ENCODE measurements around the gene NKX1-1.

Gene NKX1-1

DNA sequence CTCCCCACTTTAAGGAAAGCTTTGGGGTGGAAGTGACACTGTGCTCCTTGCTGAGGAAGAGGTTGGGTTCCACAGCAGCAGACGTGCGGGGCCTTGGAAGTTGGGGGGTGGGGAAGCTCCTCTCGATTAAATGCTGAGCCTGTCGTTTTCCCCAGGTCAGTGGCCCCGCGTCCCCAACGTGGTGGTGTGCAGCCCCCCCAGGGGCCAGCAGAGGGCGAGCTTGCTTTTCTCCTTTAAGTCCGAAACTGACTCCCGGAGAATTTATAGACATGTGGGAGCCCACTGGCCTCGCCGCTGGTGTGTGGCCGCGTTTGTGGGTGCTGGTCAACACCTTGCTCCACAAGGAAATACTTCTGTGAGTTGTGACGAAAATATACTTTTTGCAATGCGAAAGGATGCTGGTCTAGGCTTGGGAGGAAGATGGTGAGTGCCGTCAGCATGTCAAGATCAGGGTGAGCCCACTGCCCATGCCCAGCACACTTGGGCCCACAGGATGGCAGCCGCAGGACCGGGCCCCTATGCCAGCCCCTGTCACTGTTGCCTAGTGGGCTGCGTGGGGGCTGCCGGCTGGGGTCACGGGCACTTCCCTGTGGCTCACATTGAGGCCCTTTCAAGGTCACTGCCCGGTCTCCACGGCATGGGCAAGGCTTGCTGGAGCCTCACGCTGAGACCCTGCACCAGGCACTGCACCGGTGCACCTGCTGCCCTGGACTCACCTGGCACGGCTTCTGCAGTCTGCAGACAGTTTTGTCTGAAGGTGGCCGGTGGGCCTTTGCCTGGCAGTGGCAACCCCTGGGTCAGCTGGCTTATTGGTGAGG lies 49.9 kb downstream of the NKX1-1 start:
- DNase-seq = peak; percentile 76

DNA sequence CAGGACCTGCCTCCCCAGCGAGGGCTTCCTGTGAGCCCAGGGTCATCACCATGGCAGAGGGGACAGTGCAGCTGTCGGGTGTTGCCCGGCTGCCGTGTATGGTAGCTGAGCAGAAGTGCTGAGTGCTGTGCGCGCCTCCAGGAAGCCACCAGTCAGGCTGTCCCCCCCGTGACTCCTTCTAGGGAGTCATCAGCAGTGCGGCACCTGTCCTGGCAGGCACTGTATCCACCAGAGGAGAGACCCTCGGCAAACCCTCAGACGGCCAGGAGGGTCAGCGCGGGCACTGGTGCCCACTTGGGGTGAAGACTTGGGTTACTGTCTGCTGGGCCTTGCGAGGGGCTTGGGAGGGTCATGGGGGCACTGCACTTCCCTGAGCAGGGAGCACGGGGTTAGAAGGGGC lies 50.9 kb downstream of the NKX1-1 start:
- no peak for DNase-seq

DNA sequence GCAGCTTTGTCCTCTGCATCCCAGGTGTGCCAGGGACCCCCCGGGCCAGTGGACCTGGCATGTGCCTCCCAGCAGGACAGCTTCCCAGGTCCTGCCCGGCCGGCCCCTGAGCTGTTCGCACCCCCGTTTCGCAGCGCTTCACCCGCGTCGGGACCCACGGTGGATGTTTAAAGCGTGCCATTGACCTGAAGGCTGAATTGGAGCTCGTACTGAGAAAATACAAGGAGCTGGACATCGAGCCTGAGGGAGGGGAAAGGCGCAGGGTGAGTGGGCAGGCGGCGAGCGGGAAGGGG lies 51.3 kb downstream of the NKX1-1 start:
- DNase-seq = no peak

DNA sequence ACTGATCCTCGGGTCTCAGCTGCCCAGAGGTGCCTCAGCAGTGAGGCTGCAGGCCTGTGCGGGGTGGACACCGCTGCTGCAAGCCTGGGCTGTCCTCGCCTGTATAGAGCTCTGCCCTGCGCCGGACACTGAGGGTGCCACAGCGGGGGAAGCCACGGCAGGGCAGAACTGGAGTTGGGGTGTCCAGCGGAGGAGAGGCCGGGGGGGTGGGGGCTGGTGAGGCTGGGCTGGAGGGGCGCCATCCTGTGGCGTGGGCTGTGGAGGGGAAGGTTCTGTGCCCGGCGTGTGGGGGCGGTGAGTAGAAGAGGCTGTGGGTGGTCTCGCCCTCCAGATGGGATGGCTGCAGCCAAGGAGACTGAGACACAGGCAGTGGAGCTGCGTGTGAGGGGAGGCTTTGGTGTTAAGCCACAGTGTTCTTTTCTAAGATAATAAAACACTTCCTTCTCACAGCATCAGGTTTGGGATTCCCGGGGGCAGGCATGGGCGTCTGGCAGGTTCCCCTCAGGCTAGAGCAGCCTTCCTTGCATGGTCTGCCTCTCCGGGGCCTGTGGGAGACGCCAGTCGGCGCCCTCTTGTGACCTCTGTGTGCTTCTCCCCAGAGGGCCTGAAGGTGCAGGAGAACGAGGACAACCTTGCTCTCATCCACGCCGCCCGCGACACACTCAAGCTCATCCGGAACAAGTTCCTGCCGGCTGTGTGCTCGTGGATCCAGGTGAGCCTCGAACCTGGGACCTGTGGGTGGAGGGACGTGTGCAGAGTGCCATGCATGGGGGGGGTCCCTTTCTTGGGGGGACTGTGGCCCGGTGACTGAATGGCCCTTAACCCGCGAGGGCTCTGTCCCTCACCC lies 51.9 kb downstream of the NKX1-1 start:
- DNase-seq = peak; percentile 71

DNA sequence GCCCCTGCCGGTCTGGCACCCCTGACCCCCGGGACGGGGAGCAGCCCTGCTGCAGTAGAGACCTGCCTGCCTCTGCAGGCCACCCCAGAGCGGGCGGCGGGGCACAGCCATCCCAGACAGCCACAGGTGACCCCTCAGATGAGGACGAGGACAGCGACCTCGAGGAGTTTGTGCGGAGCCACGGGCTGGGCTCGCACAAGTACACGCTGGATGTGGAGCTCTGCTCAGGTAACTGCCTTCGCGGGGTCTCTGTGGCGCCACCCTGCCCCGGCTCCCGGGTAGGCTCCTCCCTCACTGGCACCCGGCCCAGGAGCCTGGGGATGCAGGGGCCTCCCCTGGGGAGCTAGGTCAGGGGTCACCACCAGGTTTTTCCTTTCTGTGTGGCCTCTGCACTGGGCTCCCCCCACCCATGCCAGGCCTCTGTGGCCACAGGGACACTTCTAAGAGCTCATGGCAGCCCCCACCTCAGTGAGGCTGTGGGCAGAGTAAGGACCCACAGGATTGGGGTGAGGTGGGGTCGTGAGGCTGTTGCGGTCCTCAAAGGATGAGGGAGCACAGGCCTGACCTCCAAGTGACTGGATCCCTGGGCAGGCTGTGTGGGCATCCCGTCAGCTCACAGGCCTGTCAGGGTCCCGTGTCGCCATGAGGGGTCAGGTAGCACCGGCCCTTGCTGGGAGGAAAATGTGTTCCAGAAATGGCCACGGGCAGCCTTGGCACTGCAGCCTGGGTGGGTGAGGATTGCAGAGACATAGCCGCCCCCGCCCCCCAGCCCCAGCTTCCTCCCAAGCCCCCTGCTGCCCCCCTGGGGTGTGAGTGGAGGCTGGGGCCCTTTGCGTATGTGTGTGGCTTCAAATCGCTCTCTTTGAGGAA lies 52.8 kb downstream of the NKX1-1 start:
- DNase-seq = no peak
